NT2/D1 (cell line): ENCODE results near the gene SYNPO2L.
"Not testable (repeated sequence)": the region's sequence is repeated elsewhere in the genome, so short reads cannot be mapped to it uniquely, and the experiment has no call there.

Source experiments
- DNase-seq: peaks from one replicate; pipeline ENCODE4 v3.0.0-alpha.2; 2011; ENCODE audit warnings: low read depth, low spot score
- H3K27me3 ChIP-seq: 2 replicates; pipeline ENCODE4 v1.6.0; 2011; ENCODE audit warnings: mild to moderate bottlenecking; ENCODE audit not compliant: insufficient read length, insufficient read depth
- H3K36me3 ChIP-seq: 2 replicates; pipeline ENCODE4 v1.6.1; 2011; ENCODE audit warnings: mild to moderate bottlenecking, low read length, mixed read lengths; ENCODE audit not compliant: insufficient read depth, insufficient read length
- H3K4me1 ChIP-seq: 2 replicates; pipeline ENCODE4 v1.5.1; 2011; ENCODE audit not compliant: insufficient read depth, insufficient read length
- H3K4me3 ChIP-seq: 2 replicates; pipeline ENCODE4 v1.5.1; 2011; ENCODE audit warnings: low read depth; ENCODE audit not compliant: insufficient read length
- H3K9ac ChIP-seq: 2 replicates; pipeline ENCODE4 v1.6.0; 2011; ENCODE audit warnings: low read depth; ENCODE audit not compliant: insufficient read length
- H3K9me3 ChIP-seq: 2 replicates; pipeline ENCODE4 v1.5.1; 2011; ENCODE audit warnings: mild to moderate bottlenecking, low read length; ENCODE audit not compliant: insufficient read depth
- SUZ12 ChIP-seq: IDR thresholded peaks from 2 replicates; pipeline ENCODE4 v1.6.1; 2011; ENCODE audit not compliant: insufficient read length, insufficient read depth; ENCODE audit errors: extremely low read depth
- YY1 ChIP-seq: IDR thresholded peaks from 2 replicates; pipeline ENCODE4 v1.6.1; 2011; ENCODE audit not compliant: insufficient read length, insufficient read depth
- ZNF274 ChIP-seq: IDR thresholded peaks from 2 replicates; pipeline ENCODE4 v1.6.1; 2011; ENCODE audit warnings: mild to moderate bottlenecking, low read depth, low read length

The SYNPO2L gene

DNA sequence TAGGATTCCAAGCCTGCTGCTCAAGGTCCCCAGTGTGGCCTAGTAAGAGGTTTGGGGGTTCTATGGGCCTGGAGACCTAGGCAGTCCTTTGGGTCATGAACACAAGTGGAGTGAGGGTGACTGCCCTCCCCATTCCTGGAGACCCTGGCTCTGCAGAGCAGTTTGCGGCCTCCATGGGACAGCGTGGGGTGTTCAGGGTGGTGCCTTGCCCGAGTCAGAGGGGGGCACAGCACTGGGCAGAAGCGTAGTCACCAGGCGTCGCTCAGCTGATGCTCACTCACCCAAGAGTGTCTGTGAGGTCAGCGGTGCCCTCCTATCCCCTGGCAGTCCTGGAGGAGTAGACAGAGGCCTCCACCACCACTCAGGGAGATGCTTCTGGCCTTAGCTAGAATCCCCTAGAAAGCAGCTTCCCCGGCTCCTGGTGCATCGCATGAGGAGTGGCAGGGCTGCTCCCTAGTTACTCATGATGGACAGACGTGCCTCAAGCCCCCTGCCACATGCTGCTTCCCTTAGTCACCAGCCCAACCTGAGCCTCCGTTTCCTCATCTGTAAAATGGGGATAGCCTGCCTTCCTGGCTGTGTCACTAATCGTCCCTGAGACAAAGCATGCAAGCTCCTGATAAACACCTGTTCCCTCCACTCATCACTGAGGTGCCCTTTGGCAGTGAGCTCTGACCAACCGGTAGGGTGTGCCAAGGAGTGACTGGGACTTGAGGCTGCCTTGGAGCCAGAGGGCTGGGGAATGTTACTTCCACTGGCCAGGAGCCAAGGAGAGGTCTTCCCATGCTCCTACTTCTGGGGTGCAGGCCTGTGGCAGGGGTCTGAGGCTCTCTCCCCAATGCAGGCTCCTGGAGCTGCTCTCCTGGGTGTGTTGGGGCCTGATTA lies 8.6 kb upstream of the SYNPO2L start:
- not testable (repeated sequence) for DNase-seq, H3K4me1 ChIP-seq, H3K36me3 ChIP-seq, H3K9ac ChIP-seq, H3K27me3 ChIP-seq, H3K9me3 ChIP-seq, H3K4me3 ChIP-seq

DNA sequence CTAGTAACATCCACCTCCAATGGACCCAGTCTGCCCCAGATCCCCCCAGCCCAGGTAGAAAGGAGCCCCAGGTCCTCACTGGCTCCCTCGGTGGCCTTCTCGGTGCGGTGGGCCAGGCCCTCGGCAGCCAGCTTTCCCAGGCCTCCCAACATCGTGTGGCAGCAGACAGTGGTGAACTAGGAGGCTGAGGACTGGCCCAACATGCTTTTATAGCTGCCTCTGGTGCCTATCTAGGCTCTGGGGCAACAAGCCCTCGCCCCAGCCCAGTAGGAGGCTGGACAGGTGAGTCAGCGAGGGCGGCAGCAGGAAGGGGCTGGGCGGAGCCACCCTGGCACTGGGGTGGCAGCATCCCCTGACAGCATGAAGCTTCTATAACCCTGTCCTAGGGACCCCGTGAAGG lies 7.8 kb upstream of the SYNPO2L start:
- H3K36me3 ChIP-seq, H3K4me3 ChIP-seq, H3K4me1 ChIP-seq, DNase-seq, H3K27me3 ChIP-seq, H3K9me3 ChIP-seq, H3K9ac ChIP-seq: not testable (repeated sequence)

DNA sequence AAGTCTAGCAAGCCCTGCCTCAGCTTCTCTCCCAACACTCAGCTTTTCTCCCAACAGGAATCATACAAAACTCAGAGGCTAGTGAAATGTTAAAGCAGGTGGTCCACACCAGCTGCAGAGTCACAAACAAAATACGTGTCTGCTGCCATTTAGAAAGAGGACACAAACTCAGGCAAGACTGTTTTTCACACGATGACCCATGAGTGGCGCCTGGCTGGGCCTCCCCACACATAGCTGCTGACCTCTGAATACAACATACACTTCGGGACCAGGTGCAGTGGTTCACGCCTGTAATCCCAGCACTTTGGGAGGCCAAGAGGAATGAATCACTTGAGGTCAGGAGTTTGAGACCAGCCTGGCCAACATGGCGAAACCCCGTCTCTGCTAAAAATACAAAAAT lies 6.9 kb upstream of the SYNPO2L start:
- not testable (repeated sequence) for H3K36me3 ChIP-seq, H3K4me3 ChIP-seq, H3K4me1 ChIP-seq, H3K9ac ChIP-seq, H3K27me3 ChIP-seq, DNase-seq, H3K9me3 ChIP-seq

DNA sequence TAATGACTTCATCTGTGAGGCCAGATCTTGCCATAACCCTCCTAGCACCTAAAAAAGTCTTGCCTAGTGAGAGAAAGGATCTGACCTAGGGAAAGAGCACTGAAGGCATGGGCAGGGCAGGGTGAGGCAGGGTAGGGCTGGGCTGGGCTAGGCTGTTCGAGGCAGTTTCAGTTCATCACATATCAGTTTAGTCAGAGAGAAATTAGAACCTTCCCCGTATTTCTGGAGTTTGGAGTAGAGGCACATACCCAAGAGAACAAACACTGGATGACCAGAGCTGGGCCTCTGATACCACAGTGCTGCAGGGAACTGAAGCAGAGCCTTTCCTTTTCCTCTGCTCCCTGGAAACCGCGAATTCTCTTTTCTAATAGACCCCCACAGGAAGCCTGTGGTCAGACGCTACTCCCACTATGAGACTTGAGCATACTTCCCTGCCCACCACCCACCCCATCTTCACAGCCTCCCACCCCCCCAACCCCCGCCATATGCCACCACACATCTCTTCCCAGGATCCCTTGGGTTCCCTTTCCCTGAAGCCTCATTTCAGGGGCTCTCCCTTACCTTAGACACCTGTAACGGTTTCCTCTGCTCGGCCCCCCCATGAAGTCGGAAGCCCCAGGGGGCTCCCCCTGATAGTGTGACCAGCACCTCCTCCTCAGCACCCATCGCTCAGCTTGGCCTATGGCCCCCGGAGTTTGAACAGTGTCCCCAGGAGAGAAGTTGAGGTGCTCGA lies 406 bp downstream of the SYNPO2L start:
- TF ChIP-seq SUZ12 (no peak), YY1 (no peak), ZNF274 (no peak)
- DNase-seq: no peak
- Histone ChIP-seq H3K4me1 (no peaks in the 10 kb centered on the region), H3K27me3 (no peaks in the 10 kb centered on the region), H3K4me3 (no peak overlapping the region), H3K9ac (no peak overlapping the region), H3K9me3 (no peaks in the 10 kb centered on the region), H3K36me3 (no peaks in the 10 kb centered on the region)

DNA sequence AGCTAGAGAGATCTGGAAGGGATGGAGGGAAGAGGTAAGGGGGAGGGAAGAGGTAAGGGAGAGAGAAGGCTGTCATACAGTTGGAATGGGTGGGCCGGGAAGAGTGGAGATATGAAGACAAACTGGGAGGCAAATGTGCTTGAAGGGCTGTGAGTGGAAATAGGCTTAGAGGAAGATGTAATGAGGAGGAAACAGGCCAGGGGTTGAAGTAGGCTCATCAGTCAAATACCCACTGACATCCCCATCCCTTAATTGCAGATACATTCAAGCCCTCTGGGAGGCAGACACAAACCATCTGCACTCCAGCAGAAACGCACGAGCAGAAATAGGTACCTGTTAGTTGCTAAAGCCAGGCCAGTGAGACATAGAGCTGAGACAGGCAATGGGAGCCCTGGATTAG lies 2.1 kb downstream of the SYNPO2L start:
- no peak for DNase-seq
- Histone ChIP-seq H3K27me3 (no peaks in the 10 kb centered on the region), H3K36me3 (no peaks in the 10 kb centered on the region), H3K9ac (no peak overlapping the region), H3K9me3 (no peaks in the 10 kb centered on the region), H3K4me1 (no peaks in the 10 kb centered on the region), H3K4me3 (no peak overlapping the region)
- no peak for TF ChIP-seq YY1

DNA sequence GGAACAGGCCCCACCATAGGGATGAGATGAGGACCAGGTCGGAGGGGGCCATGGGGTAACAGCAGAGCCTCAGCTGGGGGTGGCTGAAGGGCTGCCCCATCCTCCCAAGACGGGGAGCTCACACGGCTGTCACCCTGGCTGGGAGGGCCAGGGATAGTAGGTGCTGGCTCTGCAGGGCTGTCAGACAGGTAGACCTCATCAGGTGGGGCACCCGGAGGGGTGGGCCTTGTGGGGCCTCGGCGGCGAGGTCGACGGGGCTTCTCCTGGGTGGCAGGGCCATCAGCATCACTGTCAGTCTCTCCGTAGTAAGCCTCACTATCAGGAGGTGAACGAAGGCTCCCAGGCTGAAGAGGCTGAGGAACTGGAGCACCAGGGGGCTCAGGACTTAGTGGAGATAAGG lies 2.6 kb downstream of the SYNPO2L start:
- Histone ChIP-seq H3K4me3 (no peak overlapping the region), H3K27me3 (no peaks in the 10 kb centered on the region), H3K9ac (no peak overlapping the region), H3K9me3 (no peaks in the 10 kb centered on the region), H3K4me1 (no peaks in the 10 kb centered on the region), H3K36me3 (no peaks in the 10 kb centered on the region)
- no peak for TF ChIP-seq YY1
- no peak for DNase-seq

DNA sequence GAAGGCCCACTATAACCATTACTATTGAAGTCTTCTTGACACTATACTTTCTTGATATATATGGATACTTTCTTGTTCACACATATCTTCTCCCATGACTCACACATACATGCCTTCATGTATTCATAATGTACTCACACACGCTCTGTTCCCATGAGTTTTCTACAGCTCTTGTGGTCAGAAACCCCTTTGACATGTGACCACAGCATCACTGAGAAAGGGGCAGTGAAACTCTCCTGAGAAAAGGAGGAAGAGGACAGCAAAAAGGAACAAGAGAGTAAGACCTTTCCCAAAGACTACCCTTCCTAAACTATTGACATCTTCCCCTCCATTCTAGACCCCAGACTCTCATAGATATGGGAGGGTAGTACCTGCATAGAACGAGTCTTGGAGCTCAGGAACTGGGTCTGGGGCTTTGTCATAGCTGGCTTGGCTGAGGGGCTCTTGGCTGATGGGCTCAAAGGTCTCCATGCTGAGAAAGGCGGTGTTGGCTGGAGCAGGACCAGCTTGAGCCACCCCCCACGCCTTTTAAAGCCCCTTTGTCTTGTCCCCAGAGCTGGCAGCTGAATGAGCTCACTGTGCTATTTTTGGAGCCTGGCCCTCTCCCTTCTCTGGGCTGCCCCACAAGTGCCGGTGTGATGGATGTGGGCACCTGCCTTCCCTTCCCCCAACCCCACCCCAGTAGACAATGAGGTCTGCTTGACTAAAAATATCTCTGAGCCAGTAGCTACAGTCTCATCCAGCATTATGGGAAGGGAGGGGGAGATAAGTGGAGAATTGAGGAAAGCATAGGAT lies 5.1 kb downstream of the SYNPO2L start:
- Histone ChIP-seq H3K9me3 (no peaks in the 10 kb centered on the region), H3K4me3 (no peak overlapping the region), H3K27me3 (no peaks in the 10 kb centered on the region), H3K9ac (no peak overlapping the region), H3K36me3 (no peaks in the 10 kb centered on the region), H3K4me1 (peaks cover 3% of the 10 kb centered on the region)
- no peak for DNase-seq
- TF ChIP-seq YY1: no peak
- no peak for TF ChIP-seq SUZ12
- TF ChIP-seq ZNF274: no peak
